Activated naive CD4-positive, alpha-beta T cell treated with anti-CD3 and anti-CD28 coated beads for 36 hours (primary cell): ENCODE data around the gene TKTL1. TPM values are rescaled to one million over a fixed set of nuclear protein-coding genes. Genes with fewer than 3 reads are reported as not detected.
"Not testable (repeated sequence)": the region's sequence is repeated elsewhere in the genome, so short reads cannot be mapped to it uniquely, and the experiment has no call there.

ENCODE experiments used
- CTCF ChIA-PET: fragments of 350-600 bp; sonication (Branson Sonifier 250); formaldehyde crosslinking; loops from one replicate; lab custom pipeline; 2021; ENCODE audit warnings: antibody characterized with exemption; lab: Charles Lee
- DNase-seq: peaks from one replicate; pipeline ENCODE4 v3.0.0-alpha.2; 2020
- H3K27ac Mint-ChIP-seq: one replicate; pipeline ENCODE4 v1.8.0; 2021; ENCODE audit warnings: mild to moderate bottlenecking, mixed read lengths
- H3K27me3 Mint-ChIP-seq: one replicate; pipeline ENCODE4 v1.8.0; 2021; ENCODE audit warnings: low read depth, mixed read lengths
- H3K36me3 Mint-ChIP-seq: one replicate; pipeline ENCODE4 v1.8.0; 2021; ENCODE audit warnings: low read depth, mixed read lengths
- H3K4me1 Mint-ChIP-seq: one replicate; pipeline ENCODE4 v1.8.0; 2021; ENCODE audit warnings: low read depth, mixed read lengths
- H3K4me3 Mint-ChIP-seq: one replicate; pipeline ENCODE4 v1.8.0; 2021; ENCODE audit warnings: mild to moderate bottlenecking, moderate library complexity, mixed read lengths
- H3K9me3 Mint-ChIP-seq: one replicate; pipeline ENCODE4 v1.8.0; 2021; ENCODE audit warnings: mixed read lengths
- intact Hi-C: fragments of 100-400 bp; cut with micrococcal nuclease; formaldehyde crosslinking; loops from one replicate; pipeline ENCODE4 v1.15.1; 2023
- total RNA-seq, 2 experiments: library from RNA; stranded (reverse); gene quantifications; one replicate each; pipeline ENCODE4 v1.2.3, GENCODE V29; 2021

Gene TKTL1
- total RNA-seq, 2 experiments from 2014 or later, result not detected

GRCh38 chrX:154332561-154332960, 37.0 kb downstream of the TKTL1 start:
- no peak overlapping the region for H3K4me3 Mint-ChIP-seq
- peaks cover 33% of the 10 kb centered on the region for H3K4me1 Mint-ChIP-seq
- no peak for DNase-seq
- no peaks in the 10 kb centered on the region for H3K27me3 Mint-ChIP-seq
- H3K36me3 Mint-ChIP-seq, result no peaks in the 10 kb centered on the region
- intact Hi-C loops, result no loop called here
- CTCF ChIA-PET, result no interaction called here
- no peaks in the 10 kb centered on the region for H3K9me3 Mint-ChIP-seq
- no peak overlapping the region for H3K27ac Mint-ChIP-seq

GRCh38 chrX:154333116-154333515, 37.5 kb downstream of the TKTL1 start:
- CTCF ChIA-PET, result no interaction called here
- H3K36me3 Mint-ChIP-seq, result no peaks in the 10 kb centered on the region
- H3K27ac Mint-ChIP-seq, result no peak overlapping the region
- no peaks in the 10 kb centered on the region for H3K27me3 Mint-ChIP-seq
- no peak overlapping the region for H3K4me3 Mint-ChIP-seq
- H3K9me3 Mint-ChIP-seq, result no peaks in the 10 kb centered on the region
- no peak for DNase-seq
- H3K4me1 Mint-ChIP-seq, result peaks cover 28% of the 10 kb centered on the region
- intact Hi-C loops, result no loop called here

- DNase-seq, result no peak
- no peaks in the 10 kb centered on the region for H3K36me3 Mint-ChIP-seq
- no peak overlapping the region for H3K27ac Mint-ChIP-seq
- no peaks in the 10 kb centered on the region for H3K27me3 Mint-ChIP-seq
- intact Hi-C loops, result no loop called here
- H3K9me3 Mint-ChIP-seq, result no peaks in the 10 kb centered on the region
- CTCF ChIA-PET, result no interaction called here
- no peak overlapping the region for H3K4me3 Mint-ChIP-seq
- H3K4me1 Mint-ChIP-seq, result peaks cover 23% of the 10 kb centered on the region
Measured at GRCh38 chrX:154333837-154334271, 38.3 kb downstream of the TKTL1 start.

- H3K36me3 Mint-ChIP-seq, result no peaks in the 10 kb centered on the region
- peaks cover 19% of the 10 kb centered on the region for H3K4me1 Mint-ChIP-seq
- no peak overlapping the region for H3K27ac Mint-ChIP-seq
- intact Hi-C loops, result no loop called here
- peak overlapping the region; percentile 12 for H3K4me3 Mint-ChIP-seq
- no peaks in the 10 kb centered on the region for H3K27me3 Mint-ChIP-seq
- CTCF ChIA-PET, result no interaction called here
- peak; percentile 30 for DNase-seq
- H3K9me3 Mint-ChIP-seq, result no peaks in the 10 kb centered on the region
Measured at GRCh38 chrX:154334496-154334895, 38.9 kb downstream of the TKTL1 start.

- intact Hi-C loops, DNase-seq, H3K36me3 Mint-ChIP-seq, H3K4me1 Mint-ChIP-seq, H3K9me3 Mint-ChIP-seq, H3K27me3 Mint-ChIP-seq, H3K4me3 Mint-ChIP-seq, CTCF ChIA-PET, H3K27ac Mint-ChIP-seq: not testable (repeated sequence)
Measured at GRCh38 chrX:154341399-154342298, 46.1 kb downstream of the TKTL1 start.

GRCh38 chrX:154343063-154343462, 47.5 kb downstream of the TKTL1 start:
- CTCF ChIA-PET, H3K9me3 Mint-ChIP-seq, H3K27ac Mint-ChIP-seq, H3K4me3 Mint-ChIP-seq, H3K27me3 Mint-ChIP-seq, DNase-seq, H3K36me3 Mint-ChIP-seq, H3K4me1 Mint-ChIP-seq, intact Hi-C loops: not testable (repeated sequence)

GRCh38 chrX:154343620-154344019, 48.0 kb downstream of the TKTL1 start:
- H3K27me3 Mint-ChIP-seq, H3K27ac Mint-ChIP-seq, CTCF ChIA-PET, H3K9me3 Mint-ChIP-seq, intact Hi-C loops, H3K4me3 Mint-ChIP-seq, H3K4me1 Mint-ChIP-seq, DNase-seq, H3K36me3 Mint-ChIP-seq: not testable (repeated sequence)

- DNase-seq, result no peak
- intact Hi-C loops, result no loop called here
- Mint-ChIP-seq H3K36me3 (peaks cover 6% of the 10 kb centered on the region), H3K4me3 (no peak overlapping the region), H3K27ac (peak overlapping the region; percentile 18), H3K27me3 (no peaks in the 10 kb centered on the region), H3K9me3 (no peaks in the 10 kb centered on the region), H3K4me1 (peaks cover 17% of the 10 kb centered on the region)
- CTCF ChIA-PET, result no interaction called here
Measured at GRCh38 chrX:154348114-154348531, 52.5 kb downstream of the TKTL1 start.

- Mint-ChIP-seq H3K36me3 (peaks cover 6% of the 10 kb centered on the region), H3K27ac (no peak overlapping the region), H3K27me3 (no peaks in the 10 kb centered on the region), H3K4me1 (peaks cover 19% of the 10 kb centered on the region), H3K9me3 (no peaks in the 10 kb centered on the region), H3K4me3 (no peak overlapping the region)
- CTCF ChIA-PET, result interaction anchor here (1.0 to 1.6 kb wide), 2 partner anchors 25 to 27 kb away, joined by 3 read pairs; no protein-coding TSS in a partner anchor
- DNase-seq, result no peak
- intact Hi-C loops, result no loop called here
Measured at GRCh38 chrX:154348646-154349358, 53.2 kb downstream of the TKTL1 start.

GRCh38 chrX:154349359-154349935, 53.9 kb downstream of the TKTL1 start:
- H3K4me3 Mint-ChIP-seq, result no peak overlapping the region
- H3K36me3 Mint-ChIP-seq, result peaks cover 6% of the 10 kb centered on the region
- H3K9me3 Mint-ChIP-seq, result no peaks in the 10 kb centered on the region
- H3K4me1 Mint-ChIP-seq, result peaks cover 19% of the 10 kb centered on the region
- intact Hi-C loops, result no loop called here
- no peaks in the 10 kb centered on the region for H3K27me3 Mint-ChIP-seq
- no peak overlapping the region for H3K27ac Mint-ChIP-seq
- CTCF ChIA-PET, result interaction anchor here (1.0 to 1.6 kb wide), 2 partner anchors 24 to 27 kb away, joined by 3 read pairs; no protein-coding TSS in a partner anchor
- DNase-seq, result no peak

- H3K4me1 Mint-ChIP-seq, result peaks cover 19% of the 10 kb centered on the region
- CTCF ChIA-PET, result interaction anchor here (1.0 to 1.6 kb wide), 2 partner anchors 23 to 28 kb away, joined by 3 read pairs; no protein-coding TSS in a partner anchor
- H3K4me3 Mint-ChIP-seq, result no peak overlapping the region
- DNase-seq, result no peak
- H3K27ac Mint-ChIP-seq, result no peak overlapping the region
- H3K9me3 Mint-ChIP-seq, result no peaks in the 10 kb centered on the region
- peaks cover 6% of the 10 kb centered on the region for H3K36me3 Mint-ChIP-seq
- intact Hi-C loops, result no loop called here
- no peaks in the 10 kb centered on the region for H3K27me3 Mint-ChIP-seq
Measured at GRCh38 chrX:154349979-154350378, 54.4 kb downstream of the TKTL1 start.

GRCh38 chrX:154350429-154351182, 55.0 kb downstream of the TKTL1 start:
- peak overlapping the region; percentile 24 for H3K27ac Mint-ChIP-seq
- no peak for DNase-seq
- peaks cover 19% of the 10 kb centered on the region for H3K4me1 Mint-ChIP-seq
- intact Hi-C loops, result no loop called here
- no peak overlapping the region for H3K4me3 Mint-ChIP-seq
- CTCF ChIA-PET, result interaction anchor here (1.6 kb wide), 1 partner anchor 29 kb away, joined by 3 read pairs; no protein-coding TSS in a partner anchor
- H3K9me3 Mint-ChIP-seq, result no peaks in the 10 kb centered on the region
- no peaks in the 10 kb centered on the region for H3K27me3 Mint-ChIP-seq
- peaks cover 6% of the 10 kb centered on the region for H3K36me3 Mint-ChIP-seq
